Liver (tissue), 9 donors: ENCODE results near the gene KAZN. TPM values are rescaled to one million over a fixed set of nuclear protein-coding genes. Genes with fewer than 3 reads are reported as not detected.

Experiments
- DNase-seq: peaks from one replicate; pipeline ENCODE4 v3.0.0-alpha.2; 2017; ENCODE audit warnings: low spot score
- H3K27ac ChIP-seq, 2 donors: one replicate each; pipeline ENCODE4 v1.7.0; 2013; ENCODE audit warnings: inconsistent platforms in 2 of 2, low read length in 2 of 2, control low read depth in 1 of 2, low read depth in 1 of 2, mild to moderate bottlenecking in 1 of 2
- H3K27me3 ChIP-seq, 4 donors: one replicate each; pipeline versions ENCODE4 v1.6.1 to v1.7.0; 2013; ENCODE audit warnings: low read length in 3 of 4, inconsistent platforms in 1 of 4, mild to moderate bottlenecking in 1 of 4, moderate library complexity in 1 of 4; ENCODE audit not compliant: control insufficient read depth in 4 of 4, insufficient read depth in 4 of 4
- H3K36me3 ChIP-seq, 4 donors: one replicate each; pipeline versions ENCODE4 v1.6.1 to v1.7.0; 2013; ENCODE audit warnings: low read length in 3 of 4, mild to moderate bottlenecking in 3 of 4, low read depth in 1 of 4, moderate library complexity in 1 of 4; ENCODE audit not compliant: control insufficient read depth in 4 of 4, insufficient read depth in 3 of 4
- H3K4me1 ChIP-seq, 4 donors: one replicate each; pipeline versions ENCODE4 v1.6.1 to v1.7.0; 2013; ENCODE audit warnings: low read length in 3 of 4, mild to moderate bottlenecking in 3 of 4, moderate library complexity in 1 of 4; ENCODE audit not compliant: control insufficient read depth in 4 of 4, insufficient read depth in 4 of 4
- H3K4me3 ChIP-seq, 3 donors: one replicate each; pipeline versions ENCODE4 v1.6.1 to v1.7.0; 2013; ENCODE audit warnings: low read length in 3 of 3, control low read depth in 1 of 3, low read depth in 1 of 3, mild to moderate bottlenecking in 1 of 3
- H3K9ac ChIP-seq, 2 donors: one replicate each; pipeline ENCODE4 v1.7.0; 2013; ENCODE audit warnings: low read length in 2 of 2, mild to moderate bottlenecking in 2 of 2, moderate library complexity in 2 of 2, control low read depth in 1 of 2, low read depth in 1 of 2
- H3K9me3 ChIP-seq, 4 donors: one replicate each; pipeline versions ENCODE4 v1.6.1 to v1.7.0; 2013; ENCODE audit warnings: low read length in 3 of 4; ENCODE audit not compliant: control insufficient read depth in 4 of 4
- ATF3 ChIP-seq: IDR thresholded peaks from 2 replicates; pipeline ENCODE4 v1.6.1; 2016; ENCODE audit warnings: antibody characterized with exemption
- EGR1 ChIP-seq, 2 donors: IDR thresholded peaks; 2 replicates each; pipeline ENCODE4 v1.6.1; 2016 to 2018; ENCODE audit warnings: antibody characterized with exemption in 2 of 2, low read depth in 2 of 2
- FOXA1 ChIP-seq: IDR thresholded peaks from 2 replicates; pipeline ENCODE4 v1.6.1; 2016; ENCODE audit warnings: antibody characterized with exemption
- FOXA2 ChIP-seq: IDR thresholded peaks from 2 replicates; pipeline ENCODE4 v1.6.1; 2016; ENCODE audit warnings: antibody characterized with exemption
- GABPA ChIP-seq, 2 donors: IDR thresholded peaks in 1 of 2; conservative IDR thresholded peaks in 1 of 2; 2 replicates each; pipeline ENCODE4 v1.6.1; 2016; ENCODE audit warnings: antibody characterized with exemption in 2 of 2, mild to moderate bottlenecking in 1 of 2, moderate library complexity in 1 of 2
- REST ChIP-seq: IDR thresholded peaks from 2 replicates; pipeline ENCODE4 v1.6.1; 2016; ENCODE audit warnings: antibody characterized with exemption, mild to moderate bottlenecking
- RXRA ChIP-seq, 2 donors: IDR thresholded peaks; 2 replicates each; pipeline ENCODE4 v1.6.1; 2017 to 2018; ENCODE audit warnings: antibody characterized with exemption in 2 of 2, mild to moderate bottlenecking in 1 of 2
- TAF1 ChIP-seq: conservative IDR thresholded peaks from 2 replicates; pipeline ENCODE4 v1.6.1; 2016; ENCODE audit warnings: antibody characterized with exemption, mild to moderate bottlenecking
- YY1 ChIP-seq: IDR thresholded peaks from 2 replicates; pipeline ENCODE4 v1.6.1; 2016; ENCODE audit warnings: antibody characterized with exemption, mild to moderate bottlenecking
- WGBS: extraction: QIAGEN DNeasy Blood & Tissue Kit; methylation state at CpG from one replicate; pipeline ENCODE4 v1.1.7; 2013; 5-methylcytosine and 5-hydroxymethylcytosine counted together
- polyA plus RNA-seq, 2 donors: library from polyadenylated mRNA; stranded (reverse) in 1 of 2; unstranded in 1 of 2; fragments of 200-250 nt in 1 of 2; fragments of >200 nt in 1 of 2; fragmentation: Nextera tagmentation in 1 of 2; extraction: Ambion mirVana in 1 of 2; gene quantifications; one replicate each; pipeline versions ENCODE4 v1.2.1 to v1.2.3, GENCODE V29; 2013 to 2015
- total RNA-seq, 2 donors: library from RNA; depleted of rRNA; stranded (reverse); fragments of >200 nt; gene quantifications; one replicate each; pipeline ENCODE4 v1.2.3, GENCODE V29; 2014
- TF ChIP-seq, protein P1 (sequence below): IDR thresholded peaks from 2 replicates; pipeline ENCODE4 v1.6.1; 2016; ENCODE audit warnings: antibody characterized with exemption
- TF ChIP-seq, protein P2 (sequence below): fragments of 150-350 bp; IDR thresholded peaks from 2 replicates; pipeline ENCODE4 v1.5.1; 2017; ENCODE audit warnings: improper control_type of control experiment, low read depth, low read length; ENCODE audit not compliant: missing input control
- TF ChIP-seq, protein P3 (sequence below): IDR thresholded peaks from 2 replicates; pipeline ENCODE4 v1.6.1; 2016; ENCODE audit warnings: antibody characterized with exemption
- donor health status: healthy.
- donor health status: healthy.
- donor health status: healthy.
- donor health status: healthy.
- donor health status: healthy.

The KAZN gene
- total and polyA plus RNA-seq, 4 donors: 1.9 to 6.9 (median 2.4) TPM

DNA sequence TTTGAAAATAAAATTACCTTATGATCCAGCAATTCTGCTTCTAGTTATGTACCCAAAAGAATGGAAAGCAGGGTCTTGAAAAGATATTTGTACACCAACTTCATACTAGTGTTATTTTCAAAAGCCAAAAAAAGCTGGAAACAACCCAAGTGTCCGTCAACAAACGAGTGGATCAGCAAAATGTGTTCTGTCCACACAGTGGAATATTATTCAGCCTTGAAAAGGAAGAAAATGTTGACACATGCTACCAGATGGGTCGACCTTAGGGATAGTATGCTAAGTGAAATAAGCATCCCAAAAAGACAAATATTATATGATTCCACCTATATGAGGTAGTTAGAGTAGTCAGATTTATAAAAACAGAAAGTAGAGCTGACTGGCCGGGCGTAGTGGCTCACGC is 65.3 kb downstream of the KAZN start:
- Histone ChIP-seq H3K4me1 (no peaks in the 10 kb centered on the region), H3K36me3 (no peaks in the 10 kb centered on the region), H3K27ac (no peak overlapping the region), H3K27me3 (peaks cover 0 to 2% (median 0%) of the 10 kb centered on the region in 4 donors), H3K9me3 (no peaks in the 10 kb centered on the region), H3K4me3 (no peak overlapping the region), H3K9ac (no peak overlapping the region)
- no peak for TF ChIP-seq YY1
- TF ChIP-seq FOXA2: no peak
- no peak for TF ChIP-seq GABPA (IDR thresholded peaks at IDR 0.05 in 1 of 2, conservative IDR thresholded peaks at IDR 0.05 in 1 of 2)
- 86% methylated on average over 6 of the region's 6 CpGs for WGBS
- DNase-seq: no peak

GRCh38 chr1:14666373-14666772 is 67.9 kb downstream of the KAZN start:
- Histone ChIP-seq H3K36me3 (no peaks in the 10 kb centered on the region), H3K4me1 (no peaks in the 10 kb centered on the region), H3K4me3 (no peak overlapping the region), H3K27ac (no peak overlapping the region), H3K27me3 (peaks cover 0 to 2% (median 0%) of the 10 kb centered on the region in 4 donors), H3K9me3 (no peaks in the 10 kb centered on the region), H3K9ac (no peak overlapping the region)
- TF ChIP-seq, protein P1, sequence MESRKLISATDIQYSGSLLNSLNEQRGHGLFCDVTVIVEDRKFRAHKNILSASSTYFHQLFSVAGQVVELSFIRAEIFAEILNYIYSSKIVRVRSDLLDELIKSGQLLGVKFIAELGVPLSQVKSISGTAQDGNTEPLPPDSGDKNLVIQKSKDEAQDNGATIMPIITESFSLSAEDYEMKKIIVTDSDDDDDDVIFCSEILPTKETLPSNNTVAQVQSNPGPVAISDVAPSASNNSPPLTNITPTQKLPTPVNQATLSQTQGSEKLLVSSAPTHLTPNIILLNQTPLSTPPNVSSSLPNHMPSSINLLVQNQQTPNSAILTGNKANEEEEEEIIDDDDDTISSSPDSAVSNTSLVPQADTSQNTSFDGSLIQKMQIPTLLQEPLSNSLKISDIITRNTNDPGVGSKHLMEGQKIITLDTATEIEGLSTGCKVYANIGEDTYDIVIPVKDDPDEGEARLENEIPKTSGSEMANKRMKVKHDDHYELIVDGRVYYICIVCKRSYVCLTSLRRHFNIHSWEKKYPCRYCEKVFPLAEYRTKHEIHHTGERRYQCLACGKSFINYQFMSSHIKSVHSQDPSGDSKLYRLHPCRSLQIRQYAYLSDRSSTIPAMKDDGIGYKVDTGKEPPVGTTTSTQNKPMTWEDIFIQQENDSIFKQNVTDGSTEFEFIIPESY: no peak
- TF ChIP-seq, protein P2, sequence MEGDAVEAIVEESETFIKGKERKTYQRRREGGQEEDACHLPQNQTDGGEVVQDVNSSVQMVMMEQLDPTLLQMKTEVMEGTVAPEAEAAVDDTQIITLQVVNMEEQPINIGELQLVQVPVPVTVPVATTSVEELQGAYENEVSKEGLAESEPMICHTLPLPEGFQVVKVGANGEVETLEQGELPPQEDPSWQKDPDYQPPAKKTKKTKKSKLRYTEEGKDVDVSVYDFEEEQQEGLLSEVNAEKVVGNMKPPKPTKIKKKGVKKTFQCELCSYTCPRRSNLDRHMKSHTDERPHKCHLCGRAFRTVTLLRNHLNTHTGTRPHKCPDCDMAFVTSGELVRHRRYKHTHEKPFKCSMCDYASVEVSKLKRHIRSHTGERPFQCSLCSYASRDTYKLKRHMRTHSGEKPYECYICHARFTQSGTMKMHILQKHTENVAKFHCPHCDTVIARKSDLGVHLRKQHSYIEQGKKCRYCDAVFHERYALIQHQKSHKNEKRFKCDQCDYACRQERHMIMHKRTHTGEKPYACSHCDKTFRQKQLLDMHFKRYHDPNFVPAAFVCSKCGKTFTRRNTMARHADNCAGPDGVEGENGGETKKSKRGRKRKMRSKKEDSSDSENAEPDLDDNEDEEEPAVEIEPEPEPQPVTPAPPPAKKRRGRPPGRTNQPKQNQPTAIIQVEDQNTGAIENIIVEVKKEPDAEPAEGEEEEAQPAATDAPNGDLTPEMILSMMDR: no peak
- no peak for TF ChIP-seq YY1
- no peak for TF ChIP-seq TAF1
- no peak for TF ChIP-seq FOXA1
- TF ChIP-seq EGR1 (IDR thresholded peaks at IDR 0.05; ENCODE audit: low read depth in 2 of 2): no peak
- TF ChIP-seq, protein P3, sequence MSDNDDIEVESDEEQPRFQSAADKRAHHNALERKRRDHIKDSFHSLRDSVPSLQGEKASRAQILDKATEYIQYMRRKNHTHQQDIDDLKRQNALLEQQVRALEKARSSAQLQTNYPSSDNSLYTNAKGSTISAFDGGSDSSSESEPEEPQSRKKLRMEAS: no peak
- TF ChIP-seq REST: no peak
- no peak for TF ChIP-seq ATF3
- TF ChIP-seq RXRA (IDR thresholded peaks at IDR 0.05): no peak
- no peak for DNase-seq
- 79% methylated on average over 6 of the region's 6 CpGs for WGBS
